Measurements from ENCODE around the gene JRKL. TPM values are rescaled to one million over a fixed set of nuclear protein-coding genes. Genes with fewer than 3 reads are reported as not detected.
A peak's percentile ranks its signal among the peaks of the same experiment; 100 is the strongest.

Gene JRKL
- total RNA-seq (10 to 100 TPM in 5 of 7 donors, 1 to 10 TPM in 2; 7.1 to 18.8 (median 11.7) TPM), polyA plus RNA-seq (10 to 100 TPM in 1 of 2 donors, 1 to 10 TPM in 1; 7.8 to 12.8 TPM)
- long read RNA-seq, donor 1, partial matches to known transcripts: 0 of 11 reads
- long read RNA-seq, donor 1, other reads (novel, unspliced or antisense): 9 of 11 reads
- long read RNA-seq, donor 2, partial matches to known transcripts: 0 of 2 reads
- long read RNA-seq, donor 2, other reads (novel, unspliced or antisense): 0 of 2 reads
- long read RNA-seq, donor 3, transcript JRKL-201 (2 exons, 2,855 nt): major isoform, 6 of 22 reads
- long read RNA-seq, donor 3, partial matches to known transcripts: 0 of 22 reads
- long read RNA-seq, donor 3, other reads (novel, unspliced or antisense): 16 of 22 reads

GRCh38 chr11:96389720-96390487 lies at the start of gene JRKL, which contains the start of gene CCDC82:
TSS of gene JRKL (plus strand) at chr11:96390013. CDS start at chr11:96390650, 637 bp downstream.
TSS of gene CCDC82 (minus strand) at chr11:96389912. CDS start at chr11:96384747, 5,165 bp downstream.
- TF ChIP-seq EP300 (IDR thresholded peaks at IDR 0.05) (no peak), CTCF (IDR thresholded peaks at IDR 0.05) (no peak), POLR2A (IDR thresholded peaks at IDR 0.05) (no peak)
- intact Hi-C loops (cut with DNase I): no loop called here

GRCh38 chr11:96340555-96340885 lies 49.3 kb upstream of the JRKL start:
- no peaks in the 10 kb centered on the region for H3K27me3 ChIP-seq
- 49 to 78% (median 54%) methylated on average over 4 of the region's 4 CpGs for WGBS, 3 donors
- peak overlapping the region in 1 of 2 donors; percentile 81 for H3K27ac ChIP-seq
- intact Hi-C loops (cut with DNase I): loop anchor here (5.0 to 10.0 kb wide), 6 partner anchors 93 to 506 kb away; no protein-coding TSS in a partner anchor
- H3K36me3 ChIP-seq: no peaks in the 10 kb centered on the region
- H3K4me1 ChIP-seq (ENCODE audit: insufficient read depth): peaks cover 25% of the 10 kb centered on the region
- no peak overlapping the region for H3K4me3 ChIP-seq
- TF ChIP-seq EP300 (IDR thresholded peaks at IDR 0.05) (no peak), POLR2A (IDR thresholded peaks at IDR 0.05) (no peak), CTCF (IDR thresholded peaks at IDR 0.05) (no peak)
- no peak for DNase-seq
- no peaks in the 10 kb centered on the region for H3K9me3 ChIP-seq

More at GRCh38 chr11:96389720-96390487, at the start of gene JRKL, which contains the start of gene CCDC82:
- DNase-seq: peak; percentile 95 to 98 (median 97)
- no peaks in the 10 kb centered on the region for H3K27me3 ChIP-seq
- no peaks in the 10 kb centered on the region for H3K9me3 ChIP-seq
- peak within 1 kb of the TSS; percentile 93 for H3K4me3 ChIP-seq
- peak within 1 kb of the TSS; percentile 30 to 73 for H3K27ac ChIP-seq
- H3K4me1 ChIP-seq (ENCODE audit: insufficient read depth): peaks cover 2% of the 10 kb centered on the region
- H3K36me3 ChIP-seq: no peaks in the 10 kb centered on the region
- WGBS, 3 donors: 0 to 1% (median 0%) methylated on average over 49 to 53 of the region's 53 CpGs

- TF ChIP-seq POLR2A (IDR thresholded peaks at IDR 0.05) (no peak), CTCF (IDR thresholded peaks at IDR 0.05) (peak in 2 of 3 donors; percentile 31 to 53), EP300 (IDR thresholded peaks at IDR 0.05) (no peak)
- Histone ChIP-seq H3K9me3 (no peaks in the 10 kb centered on the region), H3K27ac (peak overlapping the region; percentile 3 to 81), H3K4me3 (peak overlapping the region; percentile 62), H3K4me1 (ENCODE audit: insufficient read depth) (peaks cover 25% of the 10 kb centered on the region), H3K36me3 (no peaks in the 10 kb centered on the region), H3K27me3 (no peaks in the 10 kb centered on the region)
- 17 to 24% (median 23%) methylated on average over 17 to 26 of the region's 26 CpGs for WGBS, 3 donors
- intact Hi-C loops (cut with DNase I): loop anchor here (5.0 to 10.0 kb wide), 6 partner anchors 94 to 507 kb away; no protein-coding TSS in a partner anchor
- DNase-seq: peak; percentile 48 to 78 (median 74)
Measured at GRCh38 chr11:96341211-96342013, 48.4 kb upstream of the JRKL start.

Data from ovary (tissue), 10 donors.